ENCODE measurements around the gene VSIG10.
A peak's percentile ranks its signal among the peaks of the same experiment; 100 is the strongest.

- TF ChIP-seq, protein P1, sequence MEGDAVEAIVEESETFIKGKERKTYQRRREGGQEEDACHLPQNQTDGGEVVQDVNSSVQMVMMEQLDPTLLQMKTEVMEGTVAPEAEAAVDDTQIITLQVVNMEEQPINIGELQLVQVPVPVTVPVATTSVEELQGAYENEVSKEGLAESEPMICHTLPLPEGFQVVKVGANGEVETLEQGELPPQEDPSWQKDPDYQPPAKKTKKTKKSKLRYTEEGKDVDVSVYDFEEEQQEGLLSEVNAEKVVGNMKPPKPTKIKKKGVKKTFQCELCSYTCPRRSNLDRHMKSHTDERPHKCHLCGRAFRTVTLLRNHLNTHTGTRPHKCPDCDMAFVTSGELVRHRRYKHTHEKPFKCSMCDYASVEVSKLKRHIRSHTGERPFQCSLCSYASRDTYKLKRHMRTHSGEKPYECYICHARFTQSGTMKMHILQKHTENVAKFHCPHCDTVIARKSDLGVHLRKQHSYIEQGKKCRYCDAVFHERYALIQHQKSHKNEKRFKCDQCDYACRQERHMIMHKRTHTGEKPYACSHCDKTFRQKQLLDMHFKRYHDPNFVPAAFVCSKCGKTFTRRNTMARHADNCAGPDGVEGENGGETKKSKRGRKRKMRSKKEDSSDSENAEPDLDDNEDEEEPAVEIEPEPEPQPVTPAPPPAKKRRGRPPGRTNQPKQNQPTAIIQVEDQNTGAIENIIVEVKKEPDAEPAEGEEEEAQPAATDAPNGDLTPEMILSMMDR (IDR thresholded peaks at IDR 0.05 in 4 of 5, conservative IDR thresholded peaks at IDR 0.05 in 1 of 5) = peak in 1 of 5 experiments; percentile 27
- TF ChIP-seq POLR2A (IDR thresholded peaks at IDR 0.05) = peak; percentile 92 to 93
Observed at GRCh38 chr12:118135788-118136558, 32.2 kb upstream of the VSIG10 start, which contains the start of gene PEBP1.

All from gastrocnemius medialis (tissue), 4 donors.